HK-2 (cell line): ENCODE data around the gene EDN1.
"Not testable (repeated sequence)": the region's sequence is repeated elsewhere in the genome, so short reads cannot be mapped to it uniquely, and the experiment has no call there.

Experiments
- DNase-seq: peaks from one replicate; pipeline ENCODE4 v3.0.0-alpha.2; 2018; ENCODE audit not compliant: unreplicated experiment

The EDN1 gene

DNA sequence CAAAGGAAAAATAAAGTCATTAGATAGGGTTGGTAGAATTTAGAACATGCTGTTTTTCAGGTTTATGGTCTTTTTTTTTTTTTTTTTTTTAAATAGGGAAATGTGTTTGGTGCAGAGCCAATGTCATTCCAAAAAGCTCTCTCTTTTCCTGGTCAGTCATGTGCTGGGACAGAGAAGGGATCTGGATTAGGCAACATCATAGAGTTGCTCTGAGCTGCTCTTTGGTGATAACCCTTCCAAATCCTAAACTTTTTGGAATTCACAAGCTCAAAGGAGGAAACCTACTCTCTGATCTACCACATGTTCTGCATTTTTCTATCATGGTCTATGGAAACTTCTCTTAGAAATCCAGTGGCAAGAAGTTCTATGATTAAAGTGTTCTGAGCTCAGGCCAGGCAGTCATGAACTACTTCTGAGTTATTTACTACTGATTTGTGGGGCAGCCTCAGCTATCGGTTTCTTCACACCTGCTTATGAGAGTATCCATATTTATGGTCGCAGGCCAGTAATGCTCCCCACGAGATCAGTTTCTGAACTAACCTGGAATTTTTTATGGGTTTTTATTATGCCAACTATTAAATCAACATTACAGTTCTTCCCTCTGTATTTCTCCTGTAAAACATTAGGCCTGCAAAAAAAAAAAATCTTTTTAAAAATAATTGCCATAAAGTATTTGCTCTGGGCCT, 4.8 kb downstream of the EDN1 start:
- no peak for DNase-seq

DNA sequence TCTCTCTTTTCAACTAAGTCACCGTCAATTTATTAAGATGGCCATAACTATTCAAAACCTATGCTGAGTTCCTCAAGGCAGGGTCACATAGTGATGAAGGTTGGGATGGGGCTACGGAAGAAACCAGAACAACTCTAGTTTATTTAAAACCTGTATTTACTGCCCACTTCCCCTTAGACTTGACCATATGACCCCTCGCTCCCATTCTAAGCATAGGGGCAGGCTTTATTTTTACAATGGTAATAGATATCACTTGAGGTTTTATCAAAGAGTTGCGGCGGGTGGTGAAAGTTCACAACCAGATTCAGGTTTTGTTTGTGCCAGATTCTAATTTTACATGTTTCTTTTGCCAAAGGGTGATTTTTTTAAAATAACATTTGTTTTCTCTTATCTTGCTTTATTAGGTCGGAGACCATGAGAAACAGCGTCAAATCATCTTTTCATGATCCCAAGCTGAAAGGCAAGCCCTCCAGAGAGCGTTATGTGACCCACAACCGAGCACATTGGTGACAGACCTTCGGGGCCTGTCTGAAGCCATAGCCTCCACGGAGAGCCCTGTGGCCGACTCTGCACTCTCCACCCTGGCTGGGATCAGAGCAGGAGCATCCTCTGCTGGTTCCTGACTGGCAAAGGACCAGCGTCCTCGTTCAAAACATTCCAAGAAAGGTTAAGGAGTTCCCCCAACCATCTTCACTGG, 5.5 kb downstream of the EDN1 start:
- DNase-seq: no peak

DNA sequence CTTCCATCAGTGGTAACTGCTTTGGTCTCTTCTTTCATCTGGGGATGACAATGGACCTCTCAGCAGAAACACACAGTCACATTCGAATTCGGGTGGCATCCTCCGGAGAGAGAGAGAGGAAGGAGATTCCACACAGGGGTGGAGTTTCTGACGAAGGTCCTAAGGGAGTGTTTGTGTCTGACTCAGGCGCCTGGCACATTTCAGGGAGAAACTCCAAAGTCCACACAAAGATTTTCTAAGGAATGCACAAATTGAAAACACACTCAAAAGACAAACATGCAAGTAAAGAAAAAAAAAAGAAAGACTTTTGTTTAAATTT, 6.1 kb downstream of the EDN1 start:
- no peak for DNase-seq

DNA sequence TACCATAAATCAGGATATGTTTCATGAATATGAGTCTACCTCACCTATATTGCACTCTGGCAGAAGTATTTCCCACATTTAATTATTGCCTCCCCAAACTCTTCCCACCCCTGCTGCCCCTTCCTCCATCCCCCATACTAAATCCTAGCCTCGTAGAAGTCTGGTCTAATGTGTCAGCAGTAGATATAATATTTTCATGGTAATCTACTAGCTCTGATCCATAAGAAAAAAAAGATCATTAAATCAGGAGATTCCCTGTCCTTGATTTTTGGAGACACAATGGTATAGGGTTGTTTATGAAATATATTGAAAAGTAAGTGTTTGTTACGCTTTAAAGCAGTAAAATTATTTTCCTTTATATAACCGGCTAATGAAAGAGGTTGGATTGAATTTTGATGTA, 6.4 kb downstream of the EDN1 start:
- no peak for DNase-seq

DNA sequence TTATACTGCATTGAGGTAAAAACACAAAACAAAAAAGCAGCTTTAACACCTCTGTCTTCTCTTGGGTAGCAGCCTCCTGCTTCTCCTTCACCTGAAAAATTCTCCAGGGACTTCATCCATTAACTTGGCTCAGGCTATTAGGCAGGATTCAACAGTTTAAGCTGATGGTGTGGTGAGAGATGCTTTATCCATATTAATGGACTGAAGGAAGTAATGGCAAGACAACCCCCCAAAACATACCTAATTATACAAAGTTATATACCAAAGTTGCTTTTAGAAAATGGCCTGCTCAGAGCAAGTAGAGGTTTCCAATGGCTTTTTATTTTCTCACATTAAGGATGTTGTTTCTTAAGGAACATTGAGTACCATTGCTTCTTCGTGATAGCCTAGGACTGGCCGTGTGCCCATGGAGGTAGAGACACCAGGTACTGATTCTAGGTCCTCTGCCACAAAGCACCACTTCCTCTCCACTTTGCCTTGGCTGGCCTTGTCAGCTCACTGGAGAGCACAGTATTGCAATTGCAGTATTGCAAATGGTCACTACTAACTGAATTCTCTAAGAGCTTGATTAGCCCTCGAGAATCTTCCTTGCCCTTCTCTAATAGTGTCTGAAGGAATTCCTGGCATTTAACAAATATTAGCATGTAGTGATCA, 7.3 kb downstream of the EDN1 start:
- DNase-seq: no peak

DNA sequence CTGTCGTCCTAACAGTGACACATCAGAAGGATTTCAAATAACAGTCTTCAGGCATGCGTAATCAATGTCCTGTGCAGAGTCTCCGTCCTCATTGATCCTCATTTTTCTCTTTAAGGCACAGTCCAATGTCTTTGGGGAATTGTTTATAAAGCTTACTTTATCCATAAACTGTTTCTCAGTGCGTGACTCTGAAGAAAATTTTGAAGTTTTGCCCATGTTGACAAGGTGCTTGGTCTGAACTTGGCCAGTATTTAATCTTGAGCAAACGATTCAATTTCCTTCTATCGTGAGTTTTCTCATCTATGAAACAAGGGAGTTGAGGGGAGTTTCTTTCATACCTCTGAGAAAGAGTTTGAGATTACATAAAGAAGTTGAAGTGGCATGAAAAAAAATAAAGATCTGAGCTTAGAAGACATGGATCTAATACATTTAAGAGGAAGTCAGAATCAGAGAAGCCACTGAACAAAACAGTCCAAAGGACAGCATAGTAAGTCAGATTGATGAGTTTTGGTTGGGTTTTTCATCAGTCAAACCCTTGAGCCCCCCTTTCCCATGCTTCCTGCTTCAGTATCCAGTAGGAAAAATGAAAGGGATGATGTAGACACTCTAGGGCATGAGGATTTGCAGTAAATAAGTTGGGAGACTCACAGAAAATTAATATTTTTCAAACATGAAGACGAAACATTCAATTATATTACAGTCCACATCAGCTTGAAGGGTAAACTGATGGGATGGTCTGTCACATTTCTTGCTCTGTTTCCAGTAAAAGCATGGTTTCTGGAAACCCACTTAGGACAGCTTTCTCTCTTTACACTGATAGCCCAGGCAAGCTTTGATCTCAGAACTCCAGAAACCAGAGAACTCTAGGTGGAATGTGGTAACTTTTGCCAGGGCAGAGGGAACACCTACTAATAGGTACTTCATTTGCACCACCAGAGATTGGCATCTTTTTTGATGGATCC, 8.1 kb downstream of the EDN1 start:
- DNase-seq: no peak

DNA sequence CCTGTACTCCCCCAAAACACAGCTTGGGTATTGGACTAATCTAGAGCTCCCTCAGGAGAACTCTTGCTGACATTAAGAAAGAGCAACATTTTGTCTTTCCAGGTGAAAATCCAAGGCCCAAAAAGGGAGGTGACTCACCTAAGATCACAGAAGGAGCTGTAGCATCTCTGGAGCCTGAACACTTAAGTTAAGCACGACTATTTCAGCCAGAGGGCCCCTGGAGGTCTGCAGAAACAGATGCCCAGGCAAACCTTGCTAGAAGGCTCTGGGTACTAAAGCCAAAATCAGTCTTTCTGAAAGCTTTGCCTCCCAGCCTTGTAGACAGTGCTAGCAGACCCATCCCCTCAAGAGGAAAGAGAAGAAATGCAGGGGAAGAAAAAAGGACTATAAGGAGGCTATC, 8.8 kb downstream of the EDN1 start:
- no peak for DNase-seq

DNA sequence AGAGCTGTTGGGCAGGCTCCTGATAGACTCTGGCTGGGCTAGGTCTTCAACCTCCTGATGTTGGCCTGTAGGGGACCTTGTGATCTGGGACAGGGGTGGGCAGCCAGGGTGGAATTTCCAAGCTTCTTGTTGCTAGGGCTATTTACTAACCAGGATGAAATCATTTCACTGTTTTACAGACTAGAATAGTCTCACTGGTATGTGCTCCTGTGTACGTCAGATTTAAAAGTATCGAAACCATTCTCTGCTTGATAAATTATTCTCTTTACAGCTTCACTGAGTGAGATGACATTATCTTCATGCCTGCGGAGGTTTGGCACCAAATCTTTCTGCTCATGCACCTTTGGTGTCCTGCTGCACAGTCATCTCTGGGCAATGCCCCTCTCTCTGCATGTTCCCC, 10.9 kb downstream of the EDN1 start:
- DNase-seq: no peak

DNA sequence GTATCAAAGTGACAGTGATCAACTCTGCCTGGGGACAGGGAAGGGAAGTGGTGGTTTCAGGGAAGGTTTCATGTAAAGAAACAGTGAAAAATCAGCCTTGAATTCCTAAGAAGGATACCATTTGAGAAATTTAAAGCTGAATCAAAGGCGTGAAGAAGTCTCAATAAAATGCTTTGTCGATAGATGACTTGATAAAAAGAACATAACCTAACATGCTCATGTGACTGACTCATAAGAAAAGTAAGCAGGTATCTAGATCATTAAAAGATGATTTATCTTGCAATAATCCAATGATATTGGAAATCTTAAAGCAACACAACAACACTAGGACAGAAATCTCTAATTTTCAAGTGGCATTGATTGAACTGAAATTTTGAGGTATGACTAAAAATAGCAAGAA, 14.3 kb downstream of the EDN1 start:
- DNase-seq: no peak

DNA sequence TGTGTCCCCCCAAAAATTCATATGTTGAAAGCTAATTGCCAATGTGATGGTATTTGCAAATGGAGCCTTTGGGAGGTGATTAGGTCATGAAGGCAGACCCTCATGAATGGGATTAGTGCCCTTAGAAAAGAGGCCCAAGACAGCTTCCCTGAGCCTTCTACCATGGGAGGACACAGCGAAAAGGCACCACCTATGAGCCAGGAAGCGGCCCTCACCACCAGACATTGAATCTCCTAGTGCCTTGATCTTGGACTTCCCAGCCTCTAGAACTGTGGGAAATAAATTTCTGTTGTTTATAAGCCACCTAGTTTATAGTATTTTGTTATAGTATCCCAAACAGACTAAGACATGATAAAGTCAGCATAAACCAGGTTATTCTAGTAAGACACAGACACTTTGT, 18.9 kb downstream of the EDN1 start:
- DNase-seq: no peak

DNA sequence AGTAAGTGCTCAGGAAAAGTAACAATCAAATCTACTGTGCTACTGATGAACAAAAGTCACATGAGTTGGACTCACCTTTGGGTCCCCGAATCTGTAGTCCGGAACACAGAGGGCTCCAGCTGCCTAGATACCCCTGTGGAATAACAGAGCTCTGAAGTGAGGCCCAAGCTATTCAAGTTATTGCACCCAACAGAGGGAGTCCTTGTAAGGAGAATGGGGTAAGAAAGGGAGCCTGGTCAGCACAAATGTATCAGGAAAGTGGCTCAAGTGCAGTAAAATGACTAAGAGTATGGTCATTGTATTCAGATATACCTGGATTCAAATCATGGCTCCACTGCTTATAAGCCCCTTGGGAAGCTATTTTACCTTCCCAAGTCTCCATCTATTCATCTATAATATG, 20.9 kb downstream of the EDN1 start:
- no peak for DNase-seq

DNA sequence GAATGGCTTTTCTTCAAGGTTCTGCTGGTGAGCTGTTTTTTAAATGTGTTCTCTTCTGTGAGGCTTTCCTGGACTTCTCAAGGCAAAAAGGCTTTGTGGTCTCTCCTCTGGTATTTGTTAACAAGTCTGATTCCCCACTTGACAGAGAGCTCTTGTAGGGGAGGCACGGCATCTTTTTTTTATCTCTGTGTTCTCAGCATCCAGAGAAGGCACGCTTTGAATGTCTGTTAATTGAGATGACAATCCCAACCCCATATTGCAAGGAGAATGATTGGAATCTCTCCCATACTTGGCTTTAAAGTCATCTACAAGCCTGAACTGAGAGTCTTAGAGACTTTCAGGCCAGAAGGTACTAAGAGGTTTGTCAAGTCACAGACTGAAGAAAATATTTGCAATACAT, 22.6 kb downstream of the EDN1 start:
- no peak for DNase-seq

DNA sequence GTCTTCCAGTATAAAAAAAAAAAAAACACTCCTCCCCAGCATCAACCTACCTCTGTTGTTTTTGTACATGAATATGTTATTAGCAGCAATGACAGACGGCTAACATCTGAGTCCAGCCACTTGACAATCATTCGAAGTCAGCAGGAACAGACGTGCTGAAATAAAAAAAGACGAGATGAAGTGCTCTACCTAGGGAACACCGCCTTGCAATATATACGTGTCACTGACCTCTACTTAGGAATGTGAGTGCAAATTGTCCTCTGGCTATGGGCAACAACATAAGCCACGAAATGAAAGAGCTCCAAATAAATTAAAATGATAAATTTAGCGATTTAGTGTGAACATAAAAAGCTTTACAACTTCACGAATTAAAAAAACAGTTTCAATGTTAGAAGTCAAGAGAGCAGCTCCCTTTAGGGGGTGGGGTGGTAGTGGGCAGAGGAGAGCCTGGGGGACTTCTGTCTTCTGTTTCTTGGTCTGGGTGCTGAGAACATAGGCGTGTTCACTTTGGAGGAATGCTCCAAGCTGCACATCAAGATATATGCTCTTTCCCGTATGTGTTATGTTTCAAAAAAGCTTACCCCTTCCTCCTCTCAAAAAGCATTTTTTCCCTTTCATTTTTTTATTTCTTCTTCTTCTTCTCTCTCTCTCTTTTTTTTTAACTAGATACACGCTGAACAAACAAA, 23.3 kb downstream of the EDN1 start:
- no peak for DNase-seq

DNA sequence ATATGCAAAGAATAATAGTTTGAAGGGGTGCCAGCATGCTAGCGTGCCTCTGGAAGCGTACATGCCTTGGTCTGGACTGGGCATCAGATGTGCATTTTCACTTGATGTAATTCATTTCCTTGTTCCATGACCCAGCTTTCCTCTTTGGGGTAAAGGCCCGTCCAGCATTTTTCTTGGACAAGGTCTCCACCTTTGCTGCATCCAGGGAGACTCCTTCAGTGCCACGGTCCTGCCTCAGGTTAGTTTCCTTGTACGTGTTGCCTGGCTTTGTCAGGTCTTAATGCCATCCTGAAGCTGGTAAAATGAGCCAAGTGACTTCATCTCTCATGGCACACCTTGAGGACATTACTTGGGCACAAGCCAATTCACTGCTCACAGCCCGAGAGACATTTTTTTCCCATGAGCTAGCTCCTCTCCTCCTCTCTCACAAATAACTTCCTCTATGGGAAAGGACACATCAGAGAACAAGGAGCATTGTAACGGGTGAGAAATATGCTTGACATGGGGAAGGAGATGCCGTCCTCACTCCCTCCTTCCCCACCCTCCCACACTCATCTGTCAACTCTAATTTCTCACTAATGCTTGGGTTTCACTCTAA, 23.9 kb downstream of the EDN1 start:
- no peak for DNase-seq

DNA sequence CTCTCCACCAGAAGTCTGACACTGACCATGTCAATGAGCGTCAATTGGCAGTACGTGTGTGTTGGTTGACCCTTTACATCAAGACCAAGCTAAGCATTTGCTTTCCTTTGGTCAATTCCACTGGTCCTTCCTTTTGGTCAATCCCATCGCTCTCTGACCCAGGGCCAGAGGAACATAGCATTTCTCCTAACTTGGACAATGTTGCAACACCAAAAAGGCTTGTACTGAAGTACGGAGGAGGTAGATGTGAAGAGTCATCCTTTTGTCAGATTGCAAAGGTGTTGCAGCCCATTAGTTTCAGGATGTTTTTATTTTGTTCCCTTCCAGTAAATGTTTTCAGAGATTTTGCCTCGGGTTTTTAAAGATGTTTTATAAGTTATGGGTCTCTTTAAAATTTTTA, 24.6 kb downstream of the EDN1 start:
- DNase-seq: no peak

DNA sequence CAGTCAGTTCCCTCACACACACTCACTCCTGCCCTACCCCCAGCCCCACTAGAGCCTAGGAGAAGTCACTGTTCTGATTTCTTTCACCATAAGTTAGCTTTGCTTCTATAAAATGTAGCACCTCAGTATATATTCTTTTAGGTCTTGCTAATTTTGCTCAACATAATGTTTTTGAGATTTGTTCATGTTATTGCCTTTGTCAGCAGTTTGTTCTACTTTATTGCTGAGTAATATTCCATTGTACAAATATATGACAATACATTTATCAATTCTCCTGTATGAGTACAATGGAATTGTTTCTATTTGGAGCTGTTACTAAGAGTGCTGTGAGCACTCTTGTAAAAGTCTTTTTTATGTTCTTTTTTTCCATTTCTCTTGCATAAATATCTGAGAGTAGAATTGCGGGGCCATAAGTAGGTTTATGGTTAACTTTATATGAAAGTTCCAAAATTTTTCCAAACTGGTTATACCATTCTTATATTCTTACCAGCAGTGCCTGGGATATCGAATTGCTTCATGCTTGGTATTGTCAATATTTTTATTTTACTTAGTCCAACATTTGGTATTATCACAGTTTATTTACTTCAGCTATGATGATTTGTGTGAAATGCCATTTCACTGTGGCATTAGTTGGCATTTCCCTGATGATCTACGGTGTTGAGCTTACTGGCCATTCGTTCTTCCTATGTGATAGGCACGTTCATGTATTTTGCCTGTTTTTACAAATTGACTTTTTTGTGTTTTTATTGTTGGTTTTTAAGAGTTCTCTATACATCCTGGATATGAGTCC, 25.3 kb downstream of the EDN1 start:
- DNase-seq: no peak

DNA sequence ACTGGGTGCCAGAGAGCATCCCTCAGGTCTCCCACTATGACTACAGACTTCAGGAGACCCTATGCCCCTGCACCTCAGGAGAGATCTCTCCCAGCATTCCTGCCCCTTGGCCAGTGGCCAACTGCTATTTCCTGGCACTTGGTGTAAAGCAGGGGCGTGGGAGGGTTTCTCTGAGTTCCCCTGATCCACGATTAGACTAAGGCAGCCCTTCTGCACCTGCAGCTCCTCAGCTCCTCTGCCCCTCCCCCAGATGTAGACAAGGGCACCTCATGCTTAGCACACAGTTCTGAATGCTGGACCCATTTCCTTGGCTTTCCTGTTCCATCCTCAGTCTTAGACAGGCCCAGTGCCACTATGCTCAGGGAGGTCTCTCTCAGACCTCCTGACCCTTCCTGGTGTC, 28.6 kb downstream of the EDN1 start:
- no peak for DNase-seq

DNA sequence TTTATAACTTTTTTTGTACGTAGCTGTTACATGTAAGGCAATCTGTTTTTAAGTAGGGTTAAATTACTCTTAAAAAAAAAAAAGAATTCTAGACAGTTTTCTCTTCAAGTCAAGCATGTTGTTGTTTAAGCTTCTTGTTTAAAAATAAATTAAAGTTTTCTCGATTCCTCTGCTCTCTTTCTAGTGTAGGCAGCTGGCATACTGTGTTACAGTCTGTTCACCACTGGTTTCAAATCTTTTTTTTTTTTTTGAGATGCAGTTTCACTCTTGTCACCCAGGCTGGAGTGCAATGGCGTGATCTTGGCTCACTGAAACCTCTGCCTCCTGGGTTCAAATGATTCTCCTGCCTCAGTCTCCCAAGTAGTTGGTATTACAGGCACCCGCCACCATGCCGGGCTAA, 29.9 kb downstream of the EDN1 start:
- not testable (repeated sequence) for DNase-seq

DNA sequence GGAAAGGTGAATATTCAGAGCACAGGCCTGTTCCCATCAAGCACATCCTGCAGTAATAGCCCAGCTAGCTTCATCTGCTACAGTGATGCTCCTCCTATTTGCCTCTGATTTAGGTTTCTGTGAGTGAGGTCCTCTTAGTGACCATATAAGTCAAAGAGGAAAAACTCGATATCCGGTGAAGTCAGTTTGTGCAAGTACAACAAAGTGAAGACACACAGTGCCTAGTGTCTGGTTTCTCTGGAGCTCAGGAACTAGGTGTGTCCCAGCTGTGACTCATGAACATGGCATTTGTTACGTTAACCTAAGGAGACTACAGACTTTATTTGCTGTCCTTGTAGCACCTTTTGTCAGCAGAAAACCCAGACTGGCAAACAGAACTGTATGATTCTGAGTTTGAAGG, 33.9 kb downstream of the EDN1 start:
- peak; percentile 58 for DNase-seq

DNA sequence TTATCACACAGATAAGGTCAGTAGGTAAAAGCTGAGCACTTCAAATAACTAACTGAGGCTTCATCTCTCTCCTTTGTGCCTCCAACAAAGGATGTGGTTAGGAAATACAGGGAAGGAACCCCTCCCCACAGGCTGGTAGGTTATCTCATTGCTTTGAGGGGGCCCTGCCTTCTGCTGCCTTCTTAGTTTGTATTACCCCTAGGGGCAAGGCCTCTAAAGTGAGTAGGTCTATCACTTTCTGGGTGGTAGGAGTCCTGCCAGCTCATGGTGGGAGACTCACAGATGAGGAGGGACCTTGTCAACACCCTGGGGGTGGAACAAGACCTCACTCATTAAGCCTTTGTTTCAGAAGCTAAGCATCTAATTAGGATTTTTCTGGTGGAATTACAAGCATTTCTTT, 34.6 kb downstream of the EDN1 start:
- DNase-seq: peak; percentile 15

DNA sequence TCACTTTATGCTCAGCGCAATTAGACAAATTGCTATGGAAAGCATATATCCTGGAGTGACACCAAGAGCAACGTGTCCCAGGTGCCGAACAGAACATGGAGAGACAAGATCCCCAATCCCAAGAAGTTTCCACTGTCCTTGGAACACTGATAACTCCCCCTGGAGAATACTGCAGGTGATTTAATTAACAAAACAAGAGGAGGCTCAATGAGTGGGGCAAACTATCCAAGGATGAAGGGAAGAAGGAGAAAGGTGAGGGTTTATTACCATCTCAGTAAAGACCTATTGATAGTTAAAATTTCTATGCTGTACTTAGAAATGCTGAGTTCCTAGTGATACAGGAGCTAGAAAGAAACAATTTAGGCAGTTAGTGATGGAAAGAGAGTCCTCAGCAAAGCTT, 35.7 kb downstream of the EDN1 start:
- DNase-seq: no peak
